Vagina (tissue), 2 donors: ENCODE data around the gene GPR156. TPM values are rescaled to one million over a fixed set of nuclear protein-coding genes. Genes with fewer than 3 reads are reported as not detected.

Experiments
- DNase-seq, 2 donors: peaks; one replicate each; pipeline ENCODE4 v3.0.0-alpha.2; 2017; ENCODE audit errors: extremely low spot score in 2 of 2
- H3K27ac ChIP-seq: fragments of 200-600 bp; sonication (generic); one replicate; pipeline ENCODE4 v1.5.1; 2019
- H3K27me3 ChIP-seq: fragments of 200-600 bp; sonication (generic); one replicate; pipeline ENCODE4 v1.5.1; 2019
- H3K36me3 ChIP-seq, 2 donors: fragments of 200-600 bp; sonication (generic); one replicate each; pipeline ENCODE4 v1.5.1; 2017 to 2019
- H3K4me1 ChIP-seq: fragments of 200-600 bp; sonication (generic); one replicate; pipeline ENCODE4 v1.5.1; 2019
- H3K4me3 ChIP-seq, 2 donors: fragments of 200-600 bp; sonication (generic); 1 replicate in 1 of 2; 2 replicates in 1 of 2; pipeline ENCODE4 v1.5.1; 2016 to 2019
- H3K9me3 ChIP-seq: fragments of 200-600 bp; sonication (generic); one replicate; pipeline ENCODE4 v1.5.1; 2019
- POLR2A ChIP-seq, 2 donors: fragments of 450-650 bp; IDR thresholded peaks; one replicate each; pipeline ENCODE4 v1.6.1; 2017; ENCODE audit warnings: antibody characterized with exemption in 2 of 2, mild to moderate bottlenecking in 2 of 2, moderate library complexity in 2 of 2
- POLR2AphosphoS5 ChIP-seq, 2 donors: sonication (generic); formaldehyde crosslinking; IDR thresholded peaks; one replicate each; pipeline ENCODE4 v1.9.0; 2017; ENCODE audit warnings: antibody characterized with exemption in 2 of 2, mild to moderate bottlenecking in 2 of 2, low read depth in 1 of 2; ENCODE audit not compliant: insufficient read depth in 1 of 2
- intact Hi-C: fragments of 100-400 bp; cut with DNase I; formaldehyde crosslinking; loops from one replicate; pipeline ENCODE4 v1.15.1; 2023
- total RNA-seq: library from RNA; depleted of rRNA; stranded (reverse); fragments of >200 nt; gene quantifications from one replicate; pipeline ENCODE4 v1.2.3, GENCODE V29; 2016
- TF ChIP-seq, protein P1 (sequence below), 3 experiments: fragments of 450-650 bp in 2 of 3; fragments of 200-600 bp in 1 of 3; sonication (generic) in 1 of 3; IDR thresholded peaks; one replicate each; pipeline ENCODE4 v1.5.1; 2017 to 2019; ENCODE audit warnings: antibody characterized with exemption in 3 of 3, mild to moderate bottlenecking in 2 of 3, moderate library complexity in 2 of 3

Gene GPR156
- total RNA-seq, 1 donor from 2014 or later = not detected

DNA sequence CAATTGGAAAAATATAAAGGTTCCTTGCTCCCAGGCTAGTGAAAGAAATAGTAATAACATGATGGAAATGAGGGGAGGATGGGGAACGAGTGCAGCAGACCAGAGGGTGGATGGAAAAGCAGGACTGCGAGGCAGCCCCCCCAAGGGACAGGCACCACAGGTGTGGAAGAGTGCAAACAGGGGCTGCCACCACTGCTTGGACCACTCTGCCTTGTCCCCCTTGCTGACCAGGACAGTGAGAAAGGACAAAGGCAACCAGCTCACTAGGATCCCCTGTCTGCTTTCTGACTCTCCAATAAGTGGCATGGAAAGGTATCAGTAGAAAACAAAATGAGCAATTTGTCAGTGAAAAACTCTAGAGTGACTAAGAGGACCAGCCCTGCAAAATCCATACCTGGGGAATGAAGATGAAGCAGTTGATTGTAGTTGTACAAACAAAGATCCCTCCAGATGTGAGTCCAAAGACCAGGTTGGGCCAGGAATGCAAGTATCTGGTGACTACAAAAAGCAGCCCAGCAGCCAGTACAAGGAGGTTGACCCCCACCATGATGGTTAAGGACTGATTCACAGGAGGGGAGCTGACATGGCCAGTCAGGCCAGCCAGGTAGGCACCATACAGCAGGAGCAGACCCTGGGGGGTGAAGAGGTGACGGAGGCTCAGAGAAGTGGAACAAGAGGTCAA is 104.2 kb downstream of the GPR156 start:
- TF ChIP-seq POLR2AphosphoS5 (IDR thresholded peaks at IDR 0.05; ENCODE audit: insufficient read depth in 1 of 2, low read depth in 1 of 2) = no peak
- TF ChIP-seq, protein P1, sequence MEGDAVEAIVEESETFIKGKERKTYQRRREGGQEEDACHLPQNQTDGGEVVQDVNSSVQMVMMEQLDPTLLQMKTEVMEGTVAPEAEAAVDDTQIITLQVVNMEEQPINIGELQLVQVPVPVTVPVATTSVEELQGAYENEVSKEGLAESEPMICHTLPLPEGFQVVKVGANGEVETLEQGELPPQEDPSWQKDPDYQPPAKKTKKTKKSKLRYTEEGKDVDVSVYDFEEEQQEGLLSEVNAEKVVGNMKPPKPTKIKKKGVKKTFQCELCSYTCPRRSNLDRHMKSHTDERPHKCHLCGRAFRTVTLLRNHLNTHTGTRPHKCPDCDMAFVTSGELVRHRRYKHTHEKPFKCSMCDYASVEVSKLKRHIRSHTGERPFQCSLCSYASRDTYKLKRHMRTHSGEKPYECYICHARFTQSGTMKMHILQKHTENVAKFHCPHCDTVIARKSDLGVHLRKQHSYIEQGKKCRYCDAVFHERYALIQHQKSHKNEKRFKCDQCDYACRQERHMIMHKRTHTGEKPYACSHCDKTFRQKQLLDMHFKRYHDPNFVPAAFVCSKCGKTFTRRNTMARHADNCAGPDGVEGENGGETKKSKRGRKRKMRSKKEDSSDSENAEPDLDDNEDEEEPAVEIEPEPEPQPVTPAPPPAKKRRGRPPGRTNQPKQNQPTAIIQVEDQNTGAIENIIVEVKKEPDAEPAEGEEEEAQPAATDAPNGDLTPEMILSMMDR (IDR thresholded peaks at IDR 0.05) = no peak
- no peak for TF ChIP-seq POLR2A (IDR thresholded peaks at IDR 0.05)
- H3K9me3 ChIP-seq = no peaks in the 10 kb centered on the region
- no peak overlapping the region for H3K27ac ChIP-seq
- peaks cover 14% of the 10 kb centered on the region for H3K4me1 ChIP-seq
- H3K36me3 ChIP-seq = no peaks in the 10 kb centered on the region
- H3K27me3 ChIP-seq = no peaks in the 10 kb centered on the region
- H3K4me3 ChIP-seq = no peak overlapping the region
- intact Hi-C loops = no loop called here
- peak in 1 of 2 donors; percentile 95 for DNase-seq

DNA sequence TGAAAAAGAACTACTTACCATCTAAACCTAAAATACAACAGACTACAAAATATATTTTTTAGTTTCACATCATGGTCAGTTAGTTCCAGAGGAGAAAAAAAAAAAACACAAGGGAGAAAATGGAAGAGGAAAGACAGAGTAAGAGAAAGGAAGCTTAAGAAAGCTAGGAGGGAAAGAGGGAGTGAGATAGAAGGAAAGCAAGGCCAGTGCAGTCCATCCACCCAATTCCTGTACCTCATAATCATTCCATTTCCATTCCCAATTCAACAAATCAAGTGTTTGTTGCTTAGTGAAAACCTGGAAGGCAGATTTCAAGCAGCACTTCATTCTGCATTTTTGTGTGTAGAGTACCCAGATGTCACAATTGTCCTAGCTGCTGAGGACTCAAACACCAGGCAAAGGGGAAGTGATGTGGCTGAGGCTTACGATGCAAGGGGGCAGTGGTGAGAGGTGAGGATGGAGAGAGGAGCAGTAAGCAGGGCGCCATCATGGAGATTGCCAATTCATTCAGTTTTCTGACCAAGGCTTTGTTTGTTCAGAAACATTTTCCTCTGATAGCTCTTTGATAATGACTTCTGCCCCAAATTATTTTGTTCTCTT is 107.2 kb downstream of the GPR156 start:
- intact Hi-C loops = no loop called here
- H3K4me3 ChIP-seq = no peak overlapping the region
- DNase-seq = peak in 1 of 2 donors; percentile 74
- H3K4me1 ChIP-seq = peaks cover 14% of the 10 kb centered on the region
- TF ChIP-seq POLR2A (IDR thresholded peaks at IDR 0.05) (no peak), POLR2AphosphoS5 (IDR thresholded peaks at IDR 0.05; ENCODE audit: insufficient read depth in 1 of 2, low read depth in 1 of 2) (no peak)
- TF ChIP-seq, protein P1 (IDR thresholded peaks at IDR 0.05) = no peak
- H3K9me3 ChIP-seq = no peaks in the 10 kb centered on the region
- no peaks in the 10 kb centered on the region for H3K27me3 ChIP-seq
- no peaks in the 10 kb centered on the region for H3K36me3 ChIP-seq
- H3K27ac ChIP-seq = peak overlapping the region; percentile 30

DNA sequence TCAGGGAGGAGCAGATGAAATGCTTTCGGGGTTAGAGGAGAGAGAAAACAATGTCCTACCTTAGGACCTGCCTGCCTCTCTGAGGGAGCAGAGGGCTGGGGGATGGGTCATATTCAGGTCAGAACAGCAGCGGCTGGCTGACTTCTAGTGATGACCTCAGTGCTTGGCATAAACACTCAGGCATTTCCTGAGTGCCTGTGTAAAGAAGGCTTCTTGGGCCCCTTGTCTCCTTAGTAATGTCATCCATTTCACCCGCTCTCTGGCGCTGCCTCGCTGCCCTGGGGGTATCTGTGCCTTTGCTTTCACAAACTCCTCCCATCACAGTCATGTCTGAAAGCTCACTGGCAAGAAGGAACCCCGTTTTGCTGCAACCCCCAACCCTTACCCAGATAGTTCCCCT is 107.9 kb downstream of the GPR156 start:
- no peak for TF ChIP-seq POLR2AphosphoS5 (IDR thresholded peaks at IDR 0.05; ENCODE audit: insufficient read depth in 1 of 2, low read depth in 1 of 2)
- no peak for TF ChIP-seq POLR2A (IDR thresholded peaks at IDR 0.05)
- TF ChIP-seq, protein P1 (IDR thresholded peaks at IDR 0.05) = no peak
- intact Hi-C loops = no loop called here
- Histone ChIP-seq H3K27ac (peak overlapping the region; percentile 30), H3K4me3 (no peak overlapping the region), H3K9me3 (no peaks in the 10 kb centered on the region), H3K27me3 (no peaks in the 10 kb centered on the region), H3K4me1 (peaks cover 14% of the 10 kb centered on the region), H3K36me3 (no peaks in the 10 kb centered on the region)
- DNase-seq = peak in 1 of 2 donors; percentile 58

DNA sequence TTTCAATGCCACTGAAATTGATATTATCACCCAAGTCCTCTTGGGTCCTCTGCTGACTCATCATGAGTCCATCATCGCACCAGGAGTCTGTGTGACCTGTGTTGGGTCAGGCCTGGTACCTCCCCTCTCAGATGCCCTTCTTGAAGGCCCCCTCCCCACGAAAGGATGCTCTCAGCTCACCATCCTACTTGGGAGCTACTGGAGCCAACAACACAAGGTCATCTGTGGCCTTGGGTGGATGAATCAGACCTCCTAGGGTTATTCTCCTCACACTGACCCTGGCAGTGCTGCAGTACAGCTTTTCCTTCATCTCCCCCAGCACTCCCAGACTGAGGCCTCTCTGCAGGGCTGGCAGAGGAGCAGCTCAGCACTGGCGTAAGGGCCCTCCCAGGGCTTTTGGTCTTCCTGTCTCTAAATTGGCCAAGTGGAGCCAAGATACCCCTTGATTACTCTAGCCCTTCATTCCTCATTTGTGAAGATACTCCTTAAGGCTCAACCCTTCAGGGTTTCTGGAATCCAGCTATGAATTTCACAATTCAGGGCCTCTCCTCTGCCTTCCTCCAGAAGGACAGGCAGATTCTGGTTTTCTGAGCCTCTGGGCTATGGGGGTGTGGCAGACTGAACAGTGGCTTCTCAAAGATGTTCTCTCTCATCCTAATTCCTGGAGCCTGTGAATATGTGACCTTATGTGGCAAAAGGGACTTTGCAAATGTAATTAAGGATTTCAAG is 110.0 kb downstream of the GPR156 start:
- Histone ChIP-seq H3K27ac (no peak overlapping the region), H3K9me3 (no peaks in the 10 kb centered on the region), H3K27me3 (no peaks in the 10 kb centered on the region), H3K4me1 (peaks cover 14% of the 10 kb centered on the region), H3K4me3 (no peak overlapping the region), H3K36me3 (no peaks in the 10 kb centered on the region)
- DNase-seq = peak in 1 of 2 donors; percentile 52
- TF ChIP-seq POLR2A (IDR thresholded peaks at IDR 0.05) = no peak
- intact Hi-C loops = no loop called here

DNA sequence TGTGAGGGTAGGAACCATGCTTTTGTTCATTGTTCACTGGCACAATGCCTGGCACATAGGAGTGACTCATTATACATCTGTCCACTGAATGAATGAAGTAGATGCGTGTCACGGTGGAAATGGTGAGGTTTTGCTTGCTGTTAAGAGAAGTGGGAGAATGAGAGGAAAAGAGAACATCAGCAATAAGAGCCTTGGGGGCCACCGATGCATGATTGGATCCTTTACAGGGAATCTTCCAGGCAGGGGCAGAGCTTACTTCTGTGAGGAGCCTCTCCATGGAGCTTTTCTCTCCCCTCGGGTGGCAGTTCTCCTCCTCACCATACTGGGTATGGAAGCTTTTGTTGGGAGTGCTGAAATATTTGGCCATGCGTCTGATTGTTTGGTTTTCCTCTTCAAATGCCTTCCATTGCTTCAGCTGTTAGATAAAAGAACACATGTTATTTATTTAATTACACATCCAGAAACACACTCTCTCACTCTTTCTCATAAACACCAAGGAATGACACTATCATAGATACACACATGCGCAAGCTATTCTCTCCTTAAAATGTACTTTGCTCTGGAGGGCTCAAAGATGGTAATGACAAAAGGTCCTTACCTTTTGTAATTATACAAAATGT is 111.9 kb downstream of the GPR156 start:
- intact Hi-C loops = no loop called here
- Histone ChIP-seq H3K4me1 (peaks cover 14% of the 10 kb centered on the region), H3K27ac (no peak overlapping the region), H3K4me3 (no peak overlapping the region), H3K9me3 (no peaks in the 10 kb centered on the region), H3K36me3 (no peaks in the 10 kb centered on the region), H3K27me3 (no peaks in the 10 kb centered on the region)
- TF ChIP-seq POLR2AphosphoS5 (IDR thresholded peaks at IDR 0.05; ENCODE audit: insufficient read depth in 1 of 2, low read depth in 1 of 2) (no peak), POLR2A (IDR thresholded peaks at IDR 0.05) (no peak)
- TF ChIP-seq, protein P1 (IDR thresholded peaks at IDR 0.05) = no peak
- DNase-seq = peak in 1 of 2 donors; percentile 37
